Mononuclear cell (primary cell): ENCODE results near the gene KLHL8. TPM values are rescaled to one million over a fixed set of nuclear protein-coding genes. Genes with fewer than 3 reads are reported as not detected.
"Not testable (repeated sequence)": the region's sequence is repeated elsewhere in the genome, so short reads cannot be mapped to it uniquely, and the experiment has no call there.

Source experiments
- H3K27me3 ChIP-seq: 2 replicates; pipeline ENCODE4 v1.6.0; 2011; ENCODE audit warnings: low read length, control low read depth; ENCODE audit not compliant: insufficient read depth
- H3K4me1 ChIP-seq: 2 replicates; pipeline ENCODE4 v1.5.1; 2011; ENCODE audit warnings: mild to moderate bottlenecking, low read length, control low read depth; ENCODE audit not compliant: insufficient read depth
- H3K4me3 ChIP-seq: 2 replicates; pipeline ENCODE4 v1.5.1; 2011; ENCODE audit warnings: mild to moderate bottlenecking, low read length, moderate library complexity
- H3K9me3 ChIP-seq: 2 replicates; pipeline ENCODE4 v1.5.1; 2011; ENCODE audit warnings: low read depth, mild to moderate bottlenecking, control low read depth, low read length
- total RNA-seq: library from RNA; depleted of rRNA; stranded (reverse); fragments of >200 nt; gene quantifications from one replicate; pipeline ENCODE4 v1.2.3, GENCODE V29; 2012

KLHL8 gene
- total RNA-seq, 1 donor, result 14.1 TPM

DNA sequence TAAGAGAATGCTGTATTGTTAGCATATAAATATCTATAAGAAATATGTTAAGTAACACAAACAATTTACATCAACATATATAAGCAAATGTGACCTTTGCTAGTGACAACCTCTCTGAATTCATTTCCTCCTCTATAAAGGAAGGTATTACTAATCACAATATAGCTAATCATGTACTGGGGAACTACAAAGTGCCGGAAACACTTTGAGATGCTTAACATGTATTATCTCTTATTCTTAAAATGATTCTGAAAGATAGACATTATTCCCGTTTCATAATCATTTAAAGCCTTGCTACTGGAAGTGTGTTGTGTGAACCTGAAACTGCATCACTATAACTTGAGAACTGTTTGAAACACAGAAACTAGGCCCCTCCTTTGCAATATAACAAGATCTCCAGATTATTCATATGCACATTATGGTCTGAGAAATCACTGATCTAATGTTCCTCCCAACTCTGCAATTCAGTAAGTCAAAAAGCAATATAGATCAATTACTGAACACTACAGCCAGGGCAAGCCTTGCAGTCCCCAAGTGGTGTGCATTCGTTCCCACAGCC is 54.0 kb downstream of the KLHL8 start:
- no peak overlapping the region for H3K4me3 ChIP-seq
- no peaks in the 10 kb centered on the region for H3K27me3 ChIP-seq
- no peaks in the 10 kb centered on the region for H3K9me3 ChIP-seq
- H3K4me1 ChIP-seq, result no peaks in the 10 kb centered on the region

DNA sequence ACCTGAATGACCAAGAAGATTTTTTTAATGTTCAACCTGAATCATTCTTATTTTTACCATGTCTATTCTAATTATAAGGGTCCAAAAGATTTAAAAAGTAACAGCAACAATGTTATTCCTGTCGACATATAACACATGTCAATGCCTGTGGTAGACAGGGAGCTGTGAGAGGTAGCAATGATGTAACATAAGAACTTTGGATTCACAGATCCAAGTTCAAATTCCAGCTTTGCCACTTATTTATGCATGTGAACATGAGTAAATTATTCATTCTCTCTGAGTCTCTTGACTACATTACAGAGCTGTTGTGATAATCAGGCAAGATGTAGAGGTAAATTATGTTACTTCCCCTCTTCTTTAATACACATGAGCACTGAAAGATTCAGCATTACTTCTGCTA is 54.5 kb downstream of the KLHL8 start:
- Histone ChIP-seq H3K9me3 (no peaks in the 10 kb centered on the region), H3K27me3 (no peaks in the 10 kb centered on the region), H3K4me1 (no peaks in the 10 kb centered on the region)

DNA sequence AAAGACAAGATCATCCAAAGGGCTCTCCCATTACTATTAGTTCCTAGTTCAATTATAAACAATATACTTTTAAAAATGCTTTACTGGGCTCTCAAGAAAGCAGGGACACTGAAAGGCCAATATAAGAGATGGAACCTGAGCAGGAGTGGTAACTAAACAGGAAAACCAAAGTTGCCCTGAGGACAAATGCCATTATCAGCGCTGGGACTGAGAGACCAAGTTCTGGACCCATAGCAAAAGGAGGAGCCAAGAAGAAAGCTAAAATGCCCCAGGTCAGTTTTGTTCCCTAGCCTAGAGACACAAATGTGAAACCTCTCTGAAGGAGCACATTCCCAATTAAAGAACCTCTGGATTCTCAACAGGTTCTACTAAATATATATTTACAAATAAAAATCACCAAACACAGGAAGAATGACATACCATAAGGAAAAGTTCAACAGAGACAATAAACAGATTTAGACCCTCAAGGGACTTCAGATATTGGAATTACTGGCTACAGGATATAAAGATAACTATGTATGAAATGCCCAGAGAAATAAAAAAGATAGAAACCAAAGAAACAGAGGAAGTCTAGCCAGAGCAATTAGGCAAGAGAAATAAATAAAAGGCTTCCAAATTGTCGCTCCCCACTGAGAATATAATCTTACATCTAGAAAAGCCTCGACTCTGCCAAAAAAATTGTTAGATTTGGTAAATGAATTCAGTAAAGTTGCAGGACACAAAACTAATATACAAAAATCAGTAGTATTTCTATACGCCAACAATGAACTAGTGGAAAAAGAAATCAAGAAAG is 67.1 kb downstream of the KLHL8 start:
- Histone ChIP-seq H3K4me3 (no peak overlapping the region), H3K27me3 (no peaks in the 10 kb centered on the region), H3K4me1 (no peaks in the 10 kb centered on the region), H3K9me3 (no peaks in the 10 kb centered on the region)

More for the DNA sequence above, 54.5 kb downstream of the KLHL8 start:
- no peak overlapping the region for H3K4me3 ChIP-seq

GRCh38 chr4:87152310-87153041 is 67.9 kb downstream of the KLHL8 start:
- H3K4me3 ChIP-seq, result no peak overlapping the region

GRCh38 chr4:87151730-87152129 is 68.7 kb downstream of the KLHL8 start:
- H3K27me3 ChIP-seq, result no peaks in the 10 kb centered on the region
- no peaks in the 10 kb centered on the region for H3K4me1 ChIP-seq
- H3K9me3 ChIP-seq, result no peaks in the 10 kb centered on the region
- H3K4me3 ChIP-seq, result no peak overlapping the region

More at GRCh38 chr4:87152310-87153041, 67.9 kb downstream of the KLHL8 start:
- Histone ChIP-seq H3K9me3 (no peaks in the 10 kb centered on the region), H3K27me3 (no peaks in the 10 kb centered on the region), H3K4me1 (no peaks in the 10 kb centered on the region)

DNA sequence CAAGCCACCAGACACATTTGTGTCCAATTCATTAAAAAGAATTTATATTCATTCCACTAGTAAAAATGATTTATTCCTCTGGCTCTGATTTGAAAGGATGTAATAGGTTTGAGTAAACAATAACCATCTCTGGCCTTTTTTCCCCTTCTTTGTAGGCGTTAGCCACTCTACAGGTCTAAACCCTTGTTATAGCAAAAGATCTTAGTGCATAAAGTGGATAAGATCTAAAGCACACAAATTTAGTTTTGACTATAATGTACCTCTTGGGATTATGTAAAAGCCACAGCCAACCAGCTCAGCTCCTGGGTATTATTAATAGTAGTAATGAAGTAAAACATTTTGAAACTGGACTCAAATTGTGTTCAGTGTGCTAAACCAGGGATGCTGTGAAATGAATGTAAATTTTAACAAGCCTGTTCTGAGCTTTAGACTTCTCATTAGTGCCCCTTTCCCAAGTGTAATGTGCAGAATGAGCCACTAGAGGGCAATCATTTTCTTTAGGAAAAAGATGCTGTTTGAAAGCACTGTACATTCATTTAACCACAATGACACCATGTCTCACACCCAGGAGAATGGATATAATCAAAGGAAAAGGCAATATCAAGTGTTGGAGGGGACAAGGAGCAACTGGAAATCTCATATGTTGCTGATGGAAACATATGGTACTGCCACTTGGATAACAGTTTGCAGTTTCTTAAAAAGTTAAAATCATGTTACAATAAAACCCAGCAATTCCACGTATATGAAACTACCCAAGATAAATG is 69.7 kb downstream of the KLHL8 start:
- Histone ChIP-seq H3K4me1 (no peaks in the 10 kb centered on the region), H3K4me3 (no peak overlapping the region), H3K9me3 (no peaks in the 10 kb centered on the region), H3K27me3 (no peaks in the 10 kb centered on the region)

GRCh38 chr4:87147116-87147515 is 73.3 kb downstream of the KLHL8 start:
- Histone ChIP-seq H3K27me3 (no peaks in the 10 kb centered on the region), H3K4me3 (no peak overlapping the region), H3K4me1 (no peaks in the 10 kb centered on the region), H3K9me3 (no peaks in the 10 kb centered on the region)

GRCh38 chr4:87145934-87146333 is 74.5 kb downstream of the KLHL8 start:
- not testable (repeated sequence) for H3K4me1 ChIP-seq, H3K27me3 ChIP-seq, H3K4me3 ChIP-seq, H3K9me3 ChIP-seq

DNA sequence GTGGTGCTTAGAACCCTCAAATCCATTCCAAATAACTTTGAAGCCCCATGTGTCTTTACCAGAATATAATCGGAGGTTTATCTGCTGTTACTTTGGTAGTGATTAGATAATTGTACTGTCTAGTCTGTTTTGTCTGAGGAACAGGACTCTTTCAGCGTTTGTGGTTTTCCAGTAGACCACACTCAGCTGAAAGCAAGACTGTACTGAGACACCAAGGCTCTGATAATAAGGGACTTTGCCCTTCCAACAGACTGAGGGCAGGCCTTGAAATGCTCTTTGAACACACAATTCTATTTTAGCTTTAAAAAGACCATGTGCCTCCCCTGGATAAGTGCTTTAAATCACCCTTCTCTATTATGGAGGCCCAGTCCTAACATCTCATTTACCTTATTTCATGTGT is 76.1 kb downstream of the KLHL8 start:
- H3K4me1 ChIP-seq, result peaks cover 7% of the 10 kb centered on the region
- no peaks in the 10 kb centered on the region for H3K9me3 ChIP-seq
- H3K27me3 ChIP-seq, result no peaks in the 10 kb centered on the region
- H3K4me3 ChIP-seq, result no peak overlapping the region

- Histone ChIP-seq H3K27me3 (no peaks in the 10 kb centered on the region), H3K4me1 (peaks cover 7% of the 10 kb centered on the region), H3K9me3 (no peaks in the 10 kb centered on the region), H3K4me3 (no peak overlapping the region)
Measured at GRCh38 chr4:87141428-87141827, 79.0 kb downstream of the KLHL8 start.

- no peaks in the 10 kb centered on the region for H3K4me1 ChIP-seq
- no peaks in the 10 kb centered on the region for H3K27me3 ChIP-seq
- no peaks in the 10 kb centered on the region for H3K9me3 ChIP-seq
- H3K4me3 ChIP-seq, result no peak overlapping the region
Measured at GRCh38 chr4:87134122-87134521, 86.3 kb downstream of the KLHL8 start.

GRCh38 chr4:87133183-87133582 is 87.2 kb downstream of the KLHL8 start:
- Histone ChIP-seq H3K4me1 (no peaks in the 10 kb centered on the region), H3K27me3 (no peaks in the 10 kb centered on the region), H3K4me3 (no peak overlapping the region), H3K9me3 (no peaks in the 10 kb centered on the region)

- no peaks in the 10 kb centered on the region for H3K27me3 ChIP-seq
- H3K4me3 ChIP-seq, result no peak overlapping the region
- H3K9me3 ChIP-seq, result no peaks in the 10 kb centered on the region
- H3K4me1 ChIP-seq, result no peaks in the 10 kb centered on the region
Measured at GRCh38 chr4:87132035-87132434, 88.4 kb downstream of the KLHL8 start.

GRCh38 chr4:87130985-87131703 is 89.3 kb downstream of the KLHL8 start:
- Histone ChIP-seq H3K9me3 (no peaks in the 10 kb centered on the region), H3K4me3 (no peak overlapping the region)

More at GRCh38 chr4:87130985-87131703, 89.3 kb downstream of the KLHL8 start:
- H3K4me1 ChIP-seq, result no peaks in the 10 kb centered on the region
- no peaks in the 10 kb centered on the region for H3K27me3 ChIP-seq
